ENCODE data around the gene CCDC92. TPM values are rescaled to one million over a fixed set of nuclear protein-coding genes. Genes with fewer than 3 reads are reported as not detected.

CCDC92 gene
- polyA plus RNA-seq, 1 donor from 2014 or later: 11.3 TPM

DNA sequence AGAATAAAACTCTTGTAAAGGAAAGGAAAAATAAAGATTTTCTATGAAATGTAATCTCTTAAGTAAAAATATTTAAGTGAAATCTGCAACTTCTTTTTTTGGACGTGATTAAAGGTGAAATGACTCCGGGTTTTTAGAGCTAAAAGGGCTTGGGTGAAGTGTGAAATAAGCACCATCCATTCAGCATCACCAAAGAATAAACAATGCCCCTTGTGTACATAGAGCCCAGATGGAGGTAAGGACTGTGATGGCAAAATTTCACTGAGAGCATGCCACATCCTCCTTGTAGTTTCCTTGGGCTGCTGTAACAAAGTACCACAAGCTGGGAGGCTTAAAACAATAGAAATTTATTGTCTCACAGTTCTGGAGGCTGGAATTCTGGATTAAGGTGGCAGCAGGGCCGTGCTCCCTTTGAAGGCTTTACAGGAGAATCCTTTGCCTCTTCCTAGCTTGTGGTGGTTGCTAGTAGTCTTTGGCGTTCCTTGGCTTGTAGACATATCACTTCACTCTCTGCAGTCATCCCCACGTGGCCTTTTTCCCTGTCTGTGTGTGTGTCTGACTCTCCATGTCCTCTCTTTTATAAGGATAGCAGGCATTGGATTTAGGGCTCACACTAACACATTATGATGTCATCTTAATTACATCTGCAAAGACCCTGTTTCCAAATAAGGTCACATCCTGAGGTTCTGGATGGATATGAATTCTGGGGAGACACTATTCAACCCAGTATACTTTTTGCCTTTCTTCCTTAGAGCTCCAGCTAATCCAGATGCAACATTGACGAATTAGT is 24.6 kb upstream of the CCDC92 start:
- Histone ChIP-seq H3K9ac (ENCODE audit: low read length) (no peak overlapping the region), H3K27ac (ENCODE audit: low read length) (no peak overlapping the region), H4K20me1 (ENCODE audit: insufficient read depth) (peaks cover 6% of the 10 kb centered on the region), H3K79me2 (replicated peaks; ENCODE audit: insufficient read depth, low read length) (peaks cover 64% of the 10 kb centered on the region), H2AFZ (ENCODE audit: low read depth, low read length) (no peak overlapping the region), H3F3A (ENCODE audit: insufficient read depth, low read length, poor library complexity, severe bottlenecking) (no peaks in the 10 kb centered on the region), H3K27me3 (ENCODE audit: insufficient read depth, low read depth, low read length) (no peaks in the 10 kb centered on the region), H3K4me2 (ENCODE audit: low read length) (no peak overlapping the region), H3K9me2 (ENCODE audit: insufficient read depth, low read length) (no peaks in the 10 kb centered on the region), H3K9me3 (ENCODE audit: low read length) (no peaks in the 10 kb centered on the region), H3K36me3 (ENCODE audit: insufficient read depth, low read length) (peaks cover 3% of the 10 kb centered on the region), H3K4me3 (ENCODE audit: low read length) (no peak overlapping the region)
- TF ChIP-seq, protein P1, sequence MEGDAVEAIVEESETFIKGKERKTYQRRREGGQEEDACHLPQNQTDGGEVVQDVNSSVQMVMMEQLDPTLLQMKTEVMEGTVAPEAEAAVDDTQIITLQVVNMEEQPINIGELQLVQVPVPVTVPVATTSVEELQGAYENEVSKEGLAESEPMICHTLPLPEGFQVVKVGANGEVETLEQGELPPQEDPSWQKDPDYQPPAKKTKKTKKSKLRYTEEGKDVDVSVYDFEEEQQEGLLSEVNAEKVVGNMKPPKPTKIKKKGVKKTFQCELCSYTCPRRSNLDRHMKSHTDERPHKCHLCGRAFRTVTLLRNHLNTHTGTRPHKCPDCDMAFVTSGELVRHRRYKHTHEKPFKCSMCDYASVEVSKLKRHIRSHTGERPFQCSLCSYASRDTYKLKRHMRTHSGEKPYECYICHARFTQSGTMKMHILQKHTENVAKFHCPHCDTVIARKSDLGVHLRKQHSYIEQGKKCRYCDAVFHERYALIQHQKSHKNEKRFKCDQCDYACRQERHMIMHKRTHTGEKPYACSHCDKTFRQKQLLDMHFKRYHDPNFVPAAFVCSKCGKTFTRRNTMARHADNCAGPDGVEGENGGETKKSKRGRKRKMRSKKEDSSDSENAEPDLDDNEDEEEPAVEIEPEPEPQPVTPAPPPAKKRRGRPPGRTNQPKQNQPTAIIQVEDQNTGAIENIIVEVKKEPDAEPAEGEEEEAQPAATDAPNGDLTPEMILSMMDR (IDR thresholded peaks at IDR 0.05; ENCODE audit: poor library complexity, severe bottlenecking): no peak
- TF ChIP-seq POLR2AphosphoS5 (IDR thresholded peaks at IDR 0.05) (no peak), SMC3 (conservative IDR thresholded peaks at IDR 0.05; ENCODE audit: poor library complexity) (no peak), TAF1 (IDR thresholded peaks at IDR 0.05; ENCODE audit: low read depth) (no peak), MXI1 (conservative IDR thresholded peaks at IDR 0.05; ENCODE audit: poor library complexity, severe bottlenecking) (no peak), EZH2 (IDR thresholded peaks at IDR 0.05; ENCODE audit: borderline replicate concordance, insufficient read depth, low read length, poor library complexity, severe bottlenecking) (no peak), EP300 (conservative IDR thresholded peaks at IDR 0.05; ENCODE audit: poor library complexity, severe bottlenecking) (no peak), RAD21 (conservative IDR thresholded peaks at IDR 0.05) (no peak)
- TF ChIP-seq, protein P2, sequence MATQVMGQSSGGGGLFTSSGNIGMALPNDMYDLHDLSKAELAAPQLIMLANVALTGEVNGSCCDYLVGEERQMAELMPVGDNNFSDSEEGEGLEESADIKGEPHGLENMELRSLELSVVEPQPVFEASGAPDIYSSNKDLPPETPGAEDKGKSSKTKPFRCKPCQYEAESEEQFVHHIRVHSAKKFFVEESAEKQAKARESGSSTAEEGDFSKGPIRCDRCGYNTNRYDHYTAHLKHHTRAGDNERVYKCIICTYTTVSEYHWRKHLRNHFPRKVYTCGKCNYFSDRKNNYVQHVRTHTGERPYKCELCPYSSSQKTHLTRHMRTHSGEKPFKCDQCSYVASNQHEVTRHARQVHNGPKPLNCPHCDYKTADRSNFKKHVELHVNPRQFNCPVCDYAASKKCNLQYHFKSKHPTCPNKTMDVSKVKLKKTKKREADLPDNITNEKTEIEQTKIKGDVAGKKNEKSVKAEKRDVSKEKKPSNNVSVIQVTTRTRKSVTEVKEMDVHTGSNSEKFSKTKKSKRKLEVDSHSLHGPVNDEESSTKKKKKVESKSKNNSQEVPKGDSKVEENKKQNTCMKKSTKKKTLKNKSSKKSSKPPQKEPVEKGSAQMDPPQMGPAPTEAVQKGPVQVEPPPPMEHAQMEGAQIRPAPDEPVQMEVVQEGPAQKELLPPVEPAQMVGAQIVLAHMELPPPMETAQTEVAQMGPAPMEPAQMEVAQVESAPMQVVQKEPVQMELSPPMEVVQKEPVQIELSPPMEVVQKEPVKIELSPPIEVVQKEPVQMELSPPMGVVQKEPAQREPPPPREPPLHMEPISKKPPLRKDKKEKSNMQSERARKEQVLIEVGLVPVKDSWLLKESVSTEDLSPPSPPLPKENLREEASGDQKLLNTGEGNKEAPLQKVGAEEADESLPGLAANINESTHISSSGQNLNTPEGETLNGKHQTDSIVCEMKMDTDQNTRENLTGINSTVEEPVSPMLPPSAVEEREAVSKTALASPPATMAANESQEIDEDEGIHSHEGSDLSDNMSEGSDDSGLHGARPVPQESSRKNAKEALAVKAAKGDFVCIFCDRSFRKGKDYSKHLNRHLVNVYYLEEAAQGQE (IDR thresholded peaks at IDR 0.05; ENCODE audit: borderline replicate concordance): no peak

DNA sequence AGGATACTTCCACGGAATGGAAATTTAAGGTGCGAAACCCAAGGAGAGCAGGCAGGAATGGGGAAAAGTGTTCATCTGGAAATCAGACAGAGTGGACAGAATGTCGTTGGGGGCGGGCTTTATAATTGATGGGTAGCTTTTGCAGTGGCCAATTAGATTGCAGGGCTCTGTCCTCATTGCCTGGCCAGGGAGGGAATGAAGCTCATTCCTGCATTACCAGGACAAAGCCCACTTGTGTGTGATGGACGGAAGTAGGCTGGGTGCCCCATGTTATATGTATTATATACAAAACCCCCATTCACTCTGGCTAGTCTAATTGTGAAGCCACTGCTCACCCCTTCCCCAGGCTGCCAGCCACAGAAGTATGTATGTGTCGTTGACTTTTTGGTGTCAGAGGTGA is 23.9 kb upstream of the CCDC92 start:
- no peak for TF ChIP-seq SMC3 (conservative IDR thresholded peaks at IDR 0.05; ENCODE audit: poor library complexity)
- TF ChIP-seq, protein P2 (IDR thresholded peaks at IDR 0.05; ENCODE audit: borderline replicate concordance): no peak
- no peak for TF ChIP-seq EZH2 (IDR thresholded peaks at IDR 0.05; ENCODE audit: borderline replicate concordance, insufficient read depth, low read length, poor library complexity, severe bottlenecking)
- no peak for TF ChIP-seq TAF1 (IDR thresholded peaks at IDR 0.05; ENCODE audit: low read depth)
- no peak for TF ChIP-seq EP300 (conservative IDR thresholded peaks at IDR 0.05; ENCODE audit: poor library complexity, severe bottlenecking)
- no peak for TF ChIP-seq RAD21 (conservative IDR thresholded peaks at IDR 0.05)
- no peak for TF ChIP-seq POLR2AphosphoS5 (IDR thresholded peaks at IDR 0.05)
- TF ChIP-seq, protein P1 (IDR thresholded peaks at IDR 0.05; ENCODE audit: poor library complexity, severe bottlenecking): no peak
- TF ChIP-seq MXI1 (conservative IDR thresholded peaks at IDR 0.05; ENCODE audit: poor library complexity, severe bottlenecking): no peak
- Histone ChIP-seq H3F3A (ENCODE audit: insufficient read depth, low read length, poor library complexity, severe bottlenecking) (no peaks in the 10 kb centered on the region), H2AFZ (ENCODE audit: low read depth, low read length) (no peak overlapping the region), H3K4me2 (ENCODE audit: low read length) (no peak overlapping the region), H3K9me3 (ENCODE audit: low read length) (no peaks in the 10 kb centered on the region), H3K27ac (ENCODE audit: low read length) (no peak overlapping the region), H3K9me2 (ENCODE audit: insufficient read depth, low read length) (no peaks in the 10 kb centered on the region), H3K27me3 (ENCODE audit: insufficient read depth, low read depth, low read length) (no peaks in the 10 kb centered on the region), H3K9ac (ENCODE audit: low read length) (no peak overlapping the region), H3K79me2 (replicated peaks; ENCODE audit: insufficient read depth, low read length) (peaks cover 58% of the 10 kb centered on the region), H4K20me1 (ENCODE audit: insufficient read depth) (peaks cover 6% of the 10 kb centered on the region), H3K4me3 (ENCODE audit: low read length) (no peak overlapping the region), H3K36me3 (ENCODE audit: insufficient read depth, low read length) (no peaks in the 10 kb centered on the region)
